ENCODE data around the gene KRT10. TPM values are rescaled to one million over a fixed set of nuclear protein-coding genes. Genes with fewer than 3 reads are reported as not detected.

Gene KRT10
- total RNA-seq, 1 experiment from 2014 or later, result 48.6 TPM

DNA sequence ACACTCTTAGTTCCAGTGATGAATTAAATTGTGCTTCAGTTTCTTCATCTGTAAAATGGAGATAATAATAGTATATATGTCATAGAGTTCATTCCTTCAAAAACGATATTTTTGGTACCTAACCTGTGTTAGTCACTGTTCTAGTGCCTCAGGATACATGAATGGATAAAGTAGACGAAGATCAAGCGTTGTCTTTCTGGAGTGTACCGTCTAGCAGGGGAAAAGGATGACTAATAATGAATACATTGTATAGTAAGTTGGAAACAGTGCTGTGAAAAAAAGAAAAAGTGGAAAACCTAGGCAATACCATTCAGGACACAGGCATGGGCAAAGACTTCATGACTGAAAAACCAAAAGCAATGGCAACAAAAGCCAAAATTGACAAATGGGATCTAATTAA, 8.6 kb downstream of the KRT10 start:
- H3K4me3 Mint-ChIP-seq (ENCODE audit: unreplicated experiment), result no peak overlapping the region
- TF ChIP-seq, protein P1, sequence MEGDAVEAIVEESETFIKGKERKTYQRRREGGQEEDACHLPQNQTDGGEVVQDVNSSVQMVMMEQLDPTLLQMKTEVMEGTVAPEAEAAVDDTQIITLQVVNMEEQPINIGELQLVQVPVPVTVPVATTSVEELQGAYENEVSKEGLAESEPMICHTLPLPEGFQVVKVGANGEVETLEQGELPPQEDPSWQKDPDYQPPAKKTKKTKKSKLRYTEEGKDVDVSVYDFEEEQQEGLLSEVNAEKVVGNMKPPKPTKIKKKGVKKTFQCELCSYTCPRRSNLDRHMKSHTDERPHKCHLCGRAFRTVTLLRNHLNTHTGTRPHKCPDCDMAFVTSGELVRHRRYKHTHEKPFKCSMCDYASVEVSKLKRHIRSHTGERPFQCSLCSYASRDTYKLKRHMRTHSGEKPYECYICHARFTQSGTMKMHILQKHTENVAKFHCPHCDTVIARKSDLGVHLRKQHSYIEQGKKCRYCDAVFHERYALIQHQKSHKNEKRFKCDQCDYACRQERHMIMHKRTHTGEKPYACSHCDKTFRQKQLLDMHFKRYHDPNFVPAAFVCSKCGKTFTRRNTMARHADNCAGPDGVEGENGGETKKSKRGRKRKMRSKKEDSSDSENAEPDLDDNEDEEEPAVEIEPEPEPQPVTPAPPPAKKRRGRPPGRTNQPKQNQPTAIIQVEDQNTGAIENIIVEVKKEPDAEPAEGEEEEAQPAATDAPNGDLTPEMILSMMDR (IDR thresholded peaks at IDR 0.05; ENCODE audit: insufficient read depth in 1 of 2, low read depth in 1 of 2, low read length in 1 of 2, severe bottlenecking in 1 of 2, unreplicated experiment in 1 of 2), result no peak
- peaks cover 12% of the 10 kb centered on the region for H3K36me3 Mint-ChIP-seq (ENCODE audit: insufficient read depth, unreplicated experiment)
- ChIA-PET POLR2A (no interaction called here), CTCF (no interaction called here)
- intact Hi-C loops (cut with micrococcal nuclease; ENCODE audit: unreplicated experiment), result no loop called here
- H3K9me3 Mint-ChIP-seq (ENCODE audit: unreplicated experiment), result no peaks in the 10 kb centered on the region
- no peaks in the 10 kb centered on the region for H3K4me1 ChIP-seq
- H3K27ac Mint-ChIP-seq (ENCODE audit: unreplicated experiment), result no peak overlapping the region
- no peaks in the 10 kb centered on the region; the same call in 1 of the 2 replicates for H3K27me3 ChIP-seq (replicated peaks; ENCODE audit: control insufficient read depth, insufficient read depth, low read length)
- H3K36me3 ChIP-seq (ENCODE audit: control insufficient read depth, insufficient read depth, low read length), result peaks cover 3% of the 10 kb centered on the region
- H3K9me3 ChIP-seq, result no peaks in the 10 kb centered on the region
- no peak for DNase-seq
- no peak overlapping the region for H3K4me3 ChIP-seq (ENCODE audit: low read depth, low read length)
- no TSS peak for BruUV-seq (replicated peaks)
- H3K4me1 Mint-ChIP-seq (ENCODE audit: low read depth, unreplicated experiment), result peaks cover 14% of the 10 kb centered on the region
- peaks cover 19% of the 10 kb centered on the region for H3K27me3 Mint-ChIP-seq (ENCODE audit: insufficient read depth, unreplicated experiment)

DNA sequence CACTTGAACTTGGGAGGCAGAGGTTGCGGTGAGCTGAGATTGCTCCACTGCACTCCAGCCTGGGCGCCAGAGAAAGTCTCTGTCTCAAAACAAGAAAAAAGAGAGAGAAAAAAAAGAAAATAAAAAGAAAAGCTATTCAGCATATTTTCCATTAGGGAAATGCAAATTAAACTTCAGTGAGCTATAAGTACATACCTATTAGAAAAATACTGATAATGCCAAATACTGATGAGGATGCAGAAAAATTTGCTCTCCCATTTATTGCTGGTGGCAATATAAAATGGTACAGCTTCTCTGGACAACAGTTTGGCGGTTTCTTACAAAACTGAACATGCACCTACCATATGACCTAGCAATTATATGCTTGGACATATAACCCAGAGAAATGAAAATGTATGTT, 9.8 kb downstream of the KRT10 start:
- ChIA-PET POLR2A (no interaction called here), CTCF (interaction anchor here (1.4 kb wide), 1 partner anchor 9 kb away, joined by 4 read pairs; no protein-coding TSS in a partner anchor)
- BruUV-seq (replicated peaks), result no TSS peak
- TF ChIP-seq, protein P1 (IDR thresholded peaks at IDR 0.05; ENCODE audit: insufficient read depth in 1 of 2, low read depth in 1 of 2, low read length in 1 of 2, severe bottlenecking in 1 of 2, unreplicated experiment in 1 of 2), result no peak
- no peaks in the 10 kb centered on the region for H3K4me1 ChIP-seq
- no peaks in the 10 kb centered on the region for H3K9me3 ChIP-seq
- no peak overlapping the region for H3K4me3 ChIP-seq (ENCODE audit: low read depth, low read length)
- H3K27ac Mint-ChIP-seq (ENCODE audit: unreplicated experiment), result no peak overlapping the region
- H3K27me3 ChIP-seq (replicated peaks; ENCODE audit: control insufficient read depth, insufficient read depth, low read length), result no peaks in the 10 kb centered on the region; the same call in 1 of the 2 replicates
- H3K4me3 Mint-ChIP-seq (ENCODE audit: unreplicated experiment), result no peak overlapping the region
- DNase-seq, result no peak
- intact Hi-C loops (cut with micrococcal nuclease; ENCODE audit: unreplicated experiment), result no loop called here
- H3K4me1 Mint-ChIP-seq (ENCODE audit: low read depth, unreplicated experiment), result peaks cover 13% of the 10 kb centered on the region
- H3K27me3 Mint-ChIP-seq (ENCODE audit: insufficient read depth, unreplicated experiment), result peaks cover 22% of the 10 kb centered on the region
- peaks cover 10% of the 10 kb centered on the region for H3K36me3 Mint-ChIP-seq (ENCODE audit: insufficient read depth, unreplicated experiment)
- H3K9me3 Mint-ChIP-seq (ENCODE audit: unreplicated experiment), result no peaks in the 10 kb centered on the region
- H3K36me3 ChIP-seq (ENCODE audit: control insufficient read depth, insufficient read depth, low read length), result peaks cover 3% of the 10 kb centered on the region

DNA sequence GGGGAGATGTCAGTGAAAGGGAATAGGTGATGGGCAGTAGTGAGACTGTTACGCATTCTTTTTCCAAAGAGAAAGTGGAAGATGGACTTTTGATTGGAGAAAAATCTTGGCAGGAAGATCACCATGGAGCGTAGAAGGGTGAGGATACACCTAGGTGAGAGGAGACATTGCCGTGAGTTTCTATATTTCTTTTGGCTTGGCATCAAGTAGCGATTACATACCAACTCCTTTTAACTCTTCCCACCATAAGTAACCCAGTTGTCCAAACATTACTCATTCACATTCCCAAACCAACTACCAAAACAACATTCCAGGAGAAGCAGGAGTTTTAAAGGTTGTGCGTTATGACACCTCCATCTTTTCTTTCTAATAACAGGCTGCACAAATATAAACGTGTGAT, 11.9 kb downstream of the KRT10 start:
- Mint-ChIP-seq H3K9me3 (ENCODE audit: unreplicated experiment) (no peaks in the 10 kb centered on the region), H3K27ac (ENCODE audit: unreplicated experiment) (no peak overlapping the region), H3K4me3 (ENCODE audit: unreplicated experiment) (no peak overlapping the region), H3K36me3 (ENCODE audit: insufficient read depth, unreplicated experiment) (no peaks in the 10 kb centered on the region), H3K27me3 (ENCODE audit: insufficient read depth, unreplicated experiment) (peaks cover 24% of the 10 kb centered on the region), H3K4me1 (ENCODE audit: low read depth, unreplicated experiment) (peaks cover 7% of the 10 kb centered on the region)
- no peak overlapping the region for H3K4me3 ChIP-seq (ENCODE audit: low read depth, low read length)
- POLR2A ChIA-PET, result no interaction called here
- no TSS peak for BruUV-seq (replicated peaks)
- no peak for DNase-seq
- H3K9me3 ChIP-seq, result no peaks in the 10 kb centered on the region
- H3K27me3 ChIP-seq (replicated peaks; ENCODE audit: control insufficient read depth, insufficient read depth, low read length), result no peaks in the 10 kb centered on the region; the same call in 1 of the 2 replicates
- no peaks in the 10 kb centered on the region for H3K36me3 ChIP-seq (ENCODE audit: control insufficient read depth, insufficient read depth, low read length)
- CTCF ChIA-PET, result no interaction called here
- no peaks in the 10 kb centered on the region for H3K4me1 ChIP-seq
- intact Hi-C loops (cut with micrococcal nuclease; ENCODE audit: unreplicated experiment), result no loop called here
- TF ChIP-seq, protein P1 (IDR thresholded peaks at IDR 0.05; ENCODE audit: insufficient read depth in 1 of 2, low read depth in 1 of 2, low read length in 1 of 2, severe bottlenecking in 1 of 2, unreplicated experiment in 1 of 2), result no peak
